Breast epithelium (tissue), 3 donors: ENCODE results near the gene APOF.
"Not testable (repeated sequence)": the region's sequence is repeated elsewhere in the genome, so short reads cannot be mapped to it uniquely, and the experiment has no call there.

Source experiments
- POLR2A ChIP-seq: fragments of 450-650 bp; IDR thresholded peaks from one replicate; pipeline ENCODE4 v1.6.1; 2016; ENCODE audit warnings: antibody characterized with exemption, mild to moderate bottlenecking, moderate library complexity
- POLR2AphosphoS5 ChIP-seq, 3 donors: sonication (generic); formaldehyde crosslinking; IDR thresholded peaks; one replicate each; pipeline ENCODE4 v1.6.1; 2017; ENCODE audit warnings: antibody characterized with exemption in 3 of 3
- TF ChIP-seq, protein P1 (sequence below), 3 donors: fragments of 450-650 bp; IDR thresholded peaks; one replicate each; pipeline ENCODE4 v1.5.1; 2016 to 2017; ENCODE audit warnings: antibody characterized with exemption in 3 of 3, mild to moderate bottlenecking in 3 of 3, moderate library complexity in 3 of 3

DNA sequence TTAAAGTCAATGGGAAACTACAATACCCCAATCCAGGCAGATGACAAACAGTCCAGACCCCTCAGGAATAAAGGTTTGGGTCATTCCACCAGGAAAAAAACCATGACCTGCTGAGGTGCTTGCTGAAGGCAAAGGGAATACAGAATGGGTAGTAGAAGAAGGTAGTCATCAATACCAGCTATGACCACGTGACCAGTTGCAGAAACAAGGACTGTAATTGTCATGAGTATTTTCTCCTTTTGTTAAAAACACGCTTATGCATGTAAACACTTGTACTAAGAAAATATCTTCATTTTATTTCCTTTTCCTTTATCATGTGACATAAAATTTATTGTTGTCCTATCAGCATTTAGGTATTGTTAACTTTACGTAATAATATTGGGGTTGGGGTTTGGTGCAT, 41.6 kb upstream of the APOF start:
- TF ChIP-seq, protein P1, sequence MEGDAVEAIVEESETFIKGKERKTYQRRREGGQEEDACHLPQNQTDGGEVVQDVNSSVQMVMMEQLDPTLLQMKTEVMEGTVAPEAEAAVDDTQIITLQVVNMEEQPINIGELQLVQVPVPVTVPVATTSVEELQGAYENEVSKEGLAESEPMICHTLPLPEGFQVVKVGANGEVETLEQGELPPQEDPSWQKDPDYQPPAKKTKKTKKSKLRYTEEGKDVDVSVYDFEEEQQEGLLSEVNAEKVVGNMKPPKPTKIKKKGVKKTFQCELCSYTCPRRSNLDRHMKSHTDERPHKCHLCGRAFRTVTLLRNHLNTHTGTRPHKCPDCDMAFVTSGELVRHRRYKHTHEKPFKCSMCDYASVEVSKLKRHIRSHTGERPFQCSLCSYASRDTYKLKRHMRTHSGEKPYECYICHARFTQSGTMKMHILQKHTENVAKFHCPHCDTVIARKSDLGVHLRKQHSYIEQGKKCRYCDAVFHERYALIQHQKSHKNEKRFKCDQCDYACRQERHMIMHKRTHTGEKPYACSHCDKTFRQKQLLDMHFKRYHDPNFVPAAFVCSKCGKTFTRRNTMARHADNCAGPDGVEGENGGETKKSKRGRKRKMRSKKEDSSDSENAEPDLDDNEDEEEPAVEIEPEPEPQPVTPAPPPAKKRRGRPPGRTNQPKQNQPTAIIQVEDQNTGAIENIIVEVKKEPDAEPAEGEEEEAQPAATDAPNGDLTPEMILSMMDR (IDR thresholded peaks at IDR 0.05), result not testable (repeated sequence)
- not testable (repeated sequence) for TF ChIP-seq POLR2A; POLR2AphosphoS5 (IDR thresholded peaks at IDR 0.05)
